H1 (cell line): Measurements from ENCODE around the gene SATB2. TPM values are rescaled to one million over a fixed set of nuclear protein-coding genes. Genes with fewer than 3 reads are reported as not detected.

Source experiments
- CTCF ChIA-PET: fragments of 300-600 bp; sonication (Branson Sonifier 250); formaldehyde crosslinking; loops from one replicate; lab custom pipeline; 2021; ENCODE audit not compliant: partially characterized antibody; lab: Charles Lee
- POLR2A ChIA-PET: fragments of 300-600 bp; sonication (Branson Sonifier 250); formaldehyde crosslinking; loops from one replicate; lab custom pipeline; 2021; ENCODE audit warnings: inconsistent platforms; ENCODE audit not compliant: partially characterized antibody; lab: Charles Lee
- DNase-seq, 2 experiments: peaks; one replicate each; pipeline versions ENCODE4 v3.0.0 to v3.0.0-alpha.2; 2010 to 2022; ENCODE audit warnings: low spot score in 2 of 2, low read depth in 1 of 2, mixed read lengths in 1 of 2
- FAIRE-seq: peaks from 2 replicates; lab custom pipeline; 2011; peaks lifted over from hg19 to GRCh38; lab: Jason Lieb, UNC
- H2AFZ ChIP-seq: 2 replicates; pipeline ENCODE4 v1.8.1; 2012; ENCODE audit warnings: low read length, inconsistent platforms
- H2AK5ac ChIP-seq: 2 replicates; pipeline ENCODE4 v1.6.1; 2013; ENCODE audit warnings: low read depth, low read length
- H2BK120ac ChIP-seq: replicated peaks from 2 replicates; pipeline ENCODE3; 2013; ENCODE audit warnings: low read depth, low read length, inconsistent platforms
- H2BK12ac ChIP-seq: 2 replicates; pipeline ENCODE4 v1.6.1; 2013; ENCODE audit warnings: low read depth, low read length
- H2BK15ac ChIP-seq: 2 replicates; pipeline ENCODE4 v1.6.1; 2013; ENCODE audit warnings: low read length
- H2BK20ac ChIP-seq: 2 replicates; pipeline ENCODE4 v1.6.1; 2013; ENCODE audit warnings: low read length
- H2BK5ac ChIP-seq: 2 replicates; pipeline ENCODE4 v1.6.1; 2013; ENCODE audit warnings: low read depth, low read length
- H3K14ac ChIP-seq: 2 replicates; pipeline ENCODE4 v1.6.1; 2013; ENCODE audit warnings: inconsistent platforms; ENCODE audit not compliant: insufficient read length
- H3K18ac ChIP-seq: 2 replicates; pipeline ENCODE4 v1.6.1; 2013; ENCODE audit warnings: low read length; ENCODE audit errors: extremely low read depth
- H3K23ac ChIP-seq: 2 replicates; pipeline ENCODE4 v1.6.1; 2013; ENCODE audit warnings: inconsistent platforms; ENCODE audit not compliant: insufficient read length
- H3K23me2 ChIP-seq: 2 replicates; pipeline ENCODE4 v1.6.1; 2013; ENCODE audit warnings: low read depth, low read length
- H3K27ac ChIP-seq: 2 replicates; pipeline ENCODE4 v1.6.1; 2011; ENCODE audit warnings: low read depth, low read length, inconsistent platforms
- H3K27me3 ChIP-seq, 4 experiments: replicated peaks in 1 of 4; 1 replicate in 1 of 4; 2 replicates in 3 of 4; pipeline versions ENCODE4 v1.6.1 to v1.8.1; 2011 to 2013; ENCODE audit warnings: low read length in 3 of 4, mild to moderate bottlenecking in 3 of 4, inconsistent platforms in 2 of 4, mixed read lengths in 2 of 4, moderate library complexity in 1 of 4; ENCODE audit not compliant: control insufficient read depth in 3 of 4, insufficient read depth in 3 of 4; ENCODE audit errors: extremely low read depth in 1 of 4
- H3K36me3 ChIP-seq, 4 experiments: 2 replicates each; pipeline versions ENCODE4 v1.6.1 to v1.8.1; 2011 to 2013; ENCODE audit warnings: mild to moderate bottlenecking in 4 of 4, low read length in 3 of 4, moderate library complexity in 2 of 4, control low read depth in 1 of 4, inconsistent platforms in 1 of 4; ENCODE audit not compliant: insufficient read depth in 4 of 4, control insufficient read depth in 2 of 4
- H3K4ac ChIP-seq: replicated peaks from 2 replicates; pipeline ENCODE3; 2013; ENCODE audit warnings: low read length, low read depth, mixed read lengths, inconsistent platforms; ENCODE audit not compliant: insufficient read length
- H3K4me1 ChIP-seq, 4 experiments: replicated peaks in 1 of 4; 1 replicate in 1 of 4; 2 replicates in 3 of 4; pipeline versions ENCODE4 v1.6.1 to v1.8.1; 2011 to 2013; ENCODE audit warnings: low read length in 3 of 4, inconsistent platforms in 2 of 4, mixed read lengths in 1 of 4; ENCODE audit not compliant: insufficient read depth in 4 of 4, control insufficient read depth in 3 of 4
- H3K4me2 ChIP-seq, 2 experiments: 2 replicates each; pipeline versions ENCODE4 v1.6.1 to v1.8.1; 2011 to 2013; ENCODE audit warnings: low read depth in 2 of 2, low read length in 2 of 2, control low read depth in 1 of 2, inconsistent platforms in 1 of 2, mild to moderate bottlenecking in 1 of 2; ENCODE audit not compliant: insufficient read depth in 1 of 2
- H3K4me3 ChIP-seq, 4 experiments: fragments of 200-600, 300-600 bp in 1 of 4; sonication (generic), shearing (Covaris generic), sonication (Bioruptor Twin) in 1 of 4; 2 replicates each; pipeline versions ENCODE4 v1.5.1 to v1.8.1; 2011 to 2016; ENCODE audit warnings: low read length in 4 of 4, low read depth in 3 of 4, control low read depth in 2 of 4, inconsistent platforms in 2 of 4, mild to moderate bottlenecking in 2 of 4, mixed read lengths in 1 of 4, moderate library complexity in 1 of 4; ENCODE audit not compliant: insufficient read depth in 2 of 4; ENCODE audit errors: extremely low read depth in 1 of 4
- H3K56ac ChIP-seq: replicated peaks from 2 replicates; pipeline ENCODE3; 2013; ENCODE audit warnings: low read depth, mild to moderate bottlenecking, mixed read lengths, low read length, inconsistent platforms; ENCODE audit not compliant: insufficient read length
- H3K79me1 ChIP-seq: 2 replicates; pipeline ENCODE4 v1.6.1; 2013; ENCODE audit warnings: low read depth, low read length, control low read depth
- H3K79me2 ChIP-seq, 2 experiments: 2 replicates each; pipeline versions ENCODE4 v1.6.1 to v1.8.1; 2012 to 2013; ENCODE audit warnings: low read length in 2 of 2, mild to moderate bottlenecking in 2 of 2, inconsistent platforms in 1 of 2; ENCODE audit not compliant: insufficient read depth in 2 of 2, control insufficient read depth in 1 of 2
- H3K9ac ChIP-seq, 4 experiments: replicated peaks in 1 of 4; 1 replicate in 1 of 4; 2 replicates in 3 of 4; pipeline versions ENCODE4 v1.6.1 to v1.8.1; 2011 to 2013; ENCODE audit warnings: low read depth in 3 of 4, low read length in 3 of 4, control low read depth in 2 of 4, mild to moderate bottlenecking in 2 of 4, moderate library complexity in 2 of 4, inconsistent platforms in 1 of 4; ENCODE audit errors: extremely low read depth in 1 of 4
- H3K9me3 ChIP-seq, 2 experiments: 2 replicates each; pipeline versions ENCODE4 v1.6.1 to v1.8.1; 2012 to 2013; ENCODE audit warnings: mild to moderate bottlenecking in 2 of 2, moderate library complexity in 2 of 2, control low read depth in 1 of 2, inconsistent platforms in 1 of 2, low read depth in 1 of 2, low read length in 1 of 2, mixed read lengths in 1 of 2; ENCODE audit not compliant: insufficient read depth in 2 of 2
- H4K20me1 ChIP-seq, 2 experiments: replicated peaks in 1 of 2; 2 replicates each; pipeline versions ENCODE3 to v1.8.1; 2011 to 2013; ENCODE audit warnings: inconsistent platforms in 2 of 2, low read length in 2 of 2, mild to moderate bottlenecking in 1 of 2; ENCODE audit not compliant: insufficient read depth in 2 of 2, control insufficient read depth in 1 of 2
- H4K5ac ChIP-seq: 2 replicates; pipeline ENCODE4 v1.6.1; 2013; ENCODE audit warnings: low read length, low read depth, mixed read lengths, inconsistent platforms; ENCODE audit not compliant: insufficient read length
- H4K8ac ChIP-seq: 2 replicates; pipeline ENCODE4 v1.8.0; 2013; ENCODE audit warnings: mild to moderate bottlenecking, moderate library complexity, low read length, inconsistent platforms; ENCODE audit not compliant: insufficient read depth; ENCODE audit errors: extremely low read depth
- H4K91ac ChIP-seq: replicated peaks from 2 replicates; pipeline ENCODE3; 2013; ENCODE audit warnings: low read length, mixed read lengths, inconsistent platforms; ENCODE audit not compliant: insufficient read length
- ATF2 ChIP-seq: IDR thresholded peaks from 2 replicates; pipeline ENCODE4 v1.6.1; 2012; ENCODE audit warnings: low read length, inconsistent platforms
- GTF2F1 ChIP-seq: IDR thresholded peaks from 2 replicates; pipeline ENCODE4 v1.6.1; 2012; ENCODE audit warnings: low read depth, low read length, improper control_type of control experiment, borderline replicate concordance
- KDM4A ChIP-seq: IDR thresholded peaks from one replicate; pipeline ENCODE4 v1.7.1; 2012; ENCODE audit warnings: low read depth, mild to moderate bottlenecking, moderate library complexity, low read length, inconsistent platforms; ENCODE audit not compliant: severe bottlenecking
- MAFK ChIP-seq: IDR thresholded peaks from 2 replicates; pipeline ENCODE4 v1.6.1; 2012; ENCODE audit warnings: low read depth, mild to moderate bottlenecking, improper control_type of control experiment, low read length
- RAD21 ChIP-seq, 2 experiments: IDR thresholded peaks in 1 of 2; conservative IDR thresholded peaks in 1 of 2; 2 replicates each; pipeline ENCODE4 v1.6.1; 2011; ENCODE audit warnings: low read depth in 2 of 2, low read length in 2 of 2, improper control_type of control experiment in 1 of 2, inconsistent platforms in 1 of 2, mild to moderate bottlenecking in 1 of 2, moderate library complexity in 1 of 2
- SAP30 ChIP-seq: fragments of 300-600 bp; sonication (generic); IDR thresholded peaks from 2 replicates; pipeline ENCODE4 v1.7.1; 2012; ENCODE audit warnings: low read length, moderate library complexity, mild to moderate bottlenecking, inconsistent platforms; ENCODE audit not compliant: insufficient read depth, insufficient replicate concordance
- SIRT6 ChIP-seq: IDR thresholded peaks from one replicate; pipeline ENCODE4 v1.7.1; 2012; ENCODE audit warnings: low read length, inconsistent platforms
- SP2 ChIP-seq: IDR thresholded peaks from 2 replicates; pipeline ENCODE4 v1.6.1; 2012; ENCODE audit warnings: mild to moderate bottlenecking, low read length, inconsistent platforms
- TCF12 ChIP-seq: IDR thresholded peaks from 2 replicates; pipeline ENCODE4 v1.6.1; 2011; ENCODE audit warnings: low read depth, mild to moderate bottlenecking, low read length
- WGBS, 2 experiments: shearing (Covaris generic) in 1 of 2; methylation state at CpG; one replicate each; pipeline versions ENCODE4 v1.1.6 to v1.1.7; 2013 to 2015; ENCODE audit warnings: low lambda C conversion rate in 2 of 2, mixed read lengths in 2 of 2, inconsistent platforms in 1 of 2, low coverage in 1 of 2, missing lambda C conversion rate in 1 of 2; ENCODE audit not compliant: insufficient replicate concordance in 2 of 2, insufficient coverage in 1 of 2, insufficient read length in 1 of 2; ENCODE audit errors: extremely low coverage in 1 of 2, missing lambda C conversion rate in 1 of 2; 5-methylcytosine and 5-hydroxymethylcytosine counted together
- polyA plus RNA-seq, 7 experiments: library from polyadenylated mRNA; depleted of rRNA in 3 of 7; stranded (reverse) in 5 of 7; unstranded in 2 of 7; fragments of >200 nt in 5 of 7; fragments of 200-250 nt in 2 of 7; gene quantifications; 1 replicate in 5 of 7; 2 replicates in 1 of 7; 4 replicates in 1 of 7; pipeline versions ENCODE4 v1.2.1 to v1.2.3, GENCODE V29; 2011 to 2013; ENCODE audit warnings: missing spikeins in 2 of 7, mixed read lengths in 2 of 7
- total RNA-seq: library from RNA; stranded (reverse); fragmentation: NEBNext Ultra II Directional; extraction: Animal tissue kit (Norgen Biotek cat#: 25700); gene quantifications from 2 replicates; pipeline ENCODE4 v1.2.1, GENCODE V29; 2021
- TF ChIP-seq, protein P1 (sequence below): IDR thresholded peaks from 2 replicates; pipeline ENCODE4 v1.6.1; 2012; ENCODE audit warnings: inconsistent platforms
- TF ChIP-seq, protein P2 (sequence below): IDR thresholded peaks from 2 replicates; pipeline ENCODE4 v1.6.1; 2012; ENCODE audit warnings: inconsistent platforms

The SATB2 gene
- total and polyA plus RNA-seq, 2 of the 8 experiments (the other 6 are each of a cell fraction or from before 2014, with no cell fraction given) = 1.3 to 5.7 TPM

GRCh38 chr2:199439542-199439941, 18.2 kb downstream of the SATB2 start:
- no peaks in the 10 kb centered on the region for H3K79me2 ChIP-seq
- H3K4me3 ChIP-seq = no peak overlapping the region
- no peaks in the 10 kb centered on the region for H4K20me1 ChIP-seq
- no peak overlapping the region for H4K8ac ChIP-seq
- no peak overlapping the region for H2BK5ac ChIP-seq
- no peaks in the 10 kb centered on the region for H3K36me3 ChIP-seq
- H3K23ac ChIP-seq = no peak overlapping the region
- H3K4ac ChIP-seq = no peak overlapping the region
- H2AFZ ChIP-seq = no peak overlapping the region
- H3K9ac ChIP-seq = no peak overlapping the region
- no peak overlapping the region for H3K18ac ChIP-seq
- POLR2A ChIA-PET = no interaction called here
- H3K56ac ChIP-seq = no peak overlapping the region
- no peak overlapping the region for H3K27ac ChIP-seq
- FAIRE-seq (no peak), DNase-seq (no peak)
- no peak overlapping the region for H2AK5ac ChIP-seq
- no peak overlapping the region for H4K91ac ChIP-seq
- no peak overlapping the region for H4K5ac ChIP-seq
- CTCF ChIA-PET = interaction anchor here (1.0 to 2.9 kb wide), 3 partner anchors 32 to 169 kb away, joined by 3 to 9 read pairs (median 4); no protein-coding TSS in a partner anchor
- no peak overlapping the region for H3K14ac ChIP-seq
- H3K27me3 ChIP-seq = no peaks in the 10 kb centered on the region
- no peak overlapping the region for H2BK15ac ChIP-seq
- H3K4me1 ChIP-seq = peaks cover 0 to 7% (median 3%) of the 10 kb centered on the region in 4 experiments; a peak in 5 of 7 replicates
- WGBS, 2 experiments = 94% methylated on average over 5 of the region's 5 CpGs; no CpG with 5 or more reads in 1 of the 2 experiments
- no peaks in the 10 kb centered on the region for H3K9me3 ChIP-seq
- no peak overlapping the region for H2BK120ac ChIP-seq
- H3K79me1 ChIP-seq = no peaks in the 10 kb centered on the region
- no peak overlapping the region for H3K4me2 ChIP-seq
- H2BK20ac ChIP-seq = no peak overlapping the region
- no peaks in the 10 kb centered on the region for H3K23me2 ChIP-seq
- H2BK12ac ChIP-seq = no peak overlapping the region
- TF ChIP-seq MAFK (no peak), SP2 (no peak), SAP30 (no peak), SIRT6 (no peak), RAD21 (IDR thresholded peaks at IDR 0.05 in 1 of 2, conservative IDR thresholded peaks at IDR 0.05 in 1 of 2; ENCODE audit: low read depth in 2 of 2, low read length in 2 of 2) (no peak), ATF2 (no peak), KDM4A (no peak), GTF2F1 (no peak), TCF12 (no peak)
- TF ChIP-seq, protein P1, sequence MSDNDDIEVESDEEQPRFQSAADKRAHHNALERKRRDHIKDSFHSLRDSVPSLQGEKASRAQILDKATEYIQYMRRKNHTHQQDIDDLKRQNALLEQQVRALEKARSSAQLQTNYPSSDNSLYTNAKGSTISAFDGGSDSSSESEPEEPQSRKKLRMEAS = no peak
- TF ChIP-seq, protein P2, sequence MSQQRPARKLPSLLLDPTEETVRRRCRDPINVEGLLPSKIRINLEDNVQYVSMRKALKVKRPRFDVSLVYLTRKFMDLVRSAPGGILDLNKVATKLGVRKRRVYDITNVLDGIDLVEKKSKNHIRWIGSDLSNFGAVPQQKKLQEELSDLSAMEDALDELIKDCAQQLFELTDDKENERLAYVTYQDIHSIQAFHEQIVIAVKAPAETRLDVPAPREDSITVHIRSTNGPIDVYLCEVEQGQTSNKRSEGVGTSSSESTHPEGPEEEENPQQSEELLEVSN = no peak
